ENCODE data around the gene PRMT1. TPM values are rescaled to one million over a fixed set of nuclear protein-coding genes. Genes with fewer than 3 reads are reported as not detected.

PRMT1 gene
- total RNA-seq, 2 experiments from 2014 or later = 103 to 108 TPM

DNA sequence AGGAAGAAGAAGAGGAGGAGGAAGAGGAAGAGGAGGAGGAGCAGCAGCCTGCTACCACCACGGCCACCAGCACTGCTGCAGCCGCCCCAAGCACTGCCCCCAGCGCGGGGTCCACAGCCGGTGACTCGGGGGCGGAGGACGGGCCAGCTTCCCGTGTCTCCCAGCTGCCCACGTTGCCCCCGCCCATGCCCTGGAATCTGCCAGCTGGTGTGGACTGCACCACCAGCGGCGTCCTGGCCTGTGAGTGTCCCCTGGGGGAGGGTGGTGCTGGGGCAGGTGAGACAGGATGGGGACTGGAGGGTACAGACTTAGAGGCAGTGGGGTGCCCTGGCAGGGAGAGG lies 23.6 kb upstream of the PRMT1 start:
- DNase-seq = no peak
- ChIA-PET POLR2A (interaction anchor here (0.8 to 1.0 kb wide), 2 partner anchors 11 to 17 kb away, joined by 3 read pairs; no protein-coding TSS in a partner anchor), CTCF (no interaction called here)
- Mint-ChIP-seq H3K36me3 (ENCODE audit: low read depth) (peaks cover 51% of the 10 kb centered on the region), H3K4me3 (no peak overlapping the region), H3K9me3 (no peaks in the 10 kb centered on the region), H3K27ac (no peak overlapping the region), H3K27me3 (no peaks in the 10 kb centered on the region), H3K4me1 (no peaks in the 10 kb centered on the region)

DNA sequence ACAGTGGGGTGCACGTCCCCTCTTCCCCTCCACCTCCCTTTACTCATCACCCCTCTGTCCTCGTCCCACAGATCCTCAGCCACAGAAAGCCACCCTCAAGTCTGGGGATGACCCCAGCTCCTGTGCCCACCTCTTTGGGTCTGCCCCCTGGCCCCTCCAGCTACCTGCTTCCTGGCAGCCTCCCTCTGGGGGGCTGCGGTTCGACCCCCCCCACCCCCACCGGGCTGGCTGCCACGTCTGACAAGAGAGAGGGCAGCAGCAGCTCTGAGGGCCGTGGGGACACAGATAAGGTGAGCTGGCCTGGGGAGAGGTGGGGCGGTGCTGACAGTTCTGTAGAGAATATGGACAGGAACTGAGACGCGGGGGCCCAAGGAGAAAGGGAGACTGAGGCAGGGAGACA lies 22.5 kb upstream of the PRMT1 start:
- Mint-ChIP-seq H3K36me3 (ENCODE audit: low read depth) (peaks cover 48% of the 10 kb centered on the region), H3K9me3 (no peaks in the 10 kb centered on the region), H3K4me3 (no peak overlapping the region), H3K27me3 (no peaks in the 10 kb centered on the region), H3K4me1 (no peaks in the 10 kb centered on the region), H3K27ac (no peak overlapping the region)
- no peak for DNase-seq
- ChIA-PET CTCF (interaction anchor here (1.7 kb wide), 1 partner anchor 9 kb away, joined by 5 read pairs; no protein-coding TSS in a partner anchor), POLR2A (interaction anchor here (1.0 kb wide), 2 partner anchors 9 to 11 kb away, joined by 3 read pairs; no protein-coding TSS in a partner anchor)

DNA sequence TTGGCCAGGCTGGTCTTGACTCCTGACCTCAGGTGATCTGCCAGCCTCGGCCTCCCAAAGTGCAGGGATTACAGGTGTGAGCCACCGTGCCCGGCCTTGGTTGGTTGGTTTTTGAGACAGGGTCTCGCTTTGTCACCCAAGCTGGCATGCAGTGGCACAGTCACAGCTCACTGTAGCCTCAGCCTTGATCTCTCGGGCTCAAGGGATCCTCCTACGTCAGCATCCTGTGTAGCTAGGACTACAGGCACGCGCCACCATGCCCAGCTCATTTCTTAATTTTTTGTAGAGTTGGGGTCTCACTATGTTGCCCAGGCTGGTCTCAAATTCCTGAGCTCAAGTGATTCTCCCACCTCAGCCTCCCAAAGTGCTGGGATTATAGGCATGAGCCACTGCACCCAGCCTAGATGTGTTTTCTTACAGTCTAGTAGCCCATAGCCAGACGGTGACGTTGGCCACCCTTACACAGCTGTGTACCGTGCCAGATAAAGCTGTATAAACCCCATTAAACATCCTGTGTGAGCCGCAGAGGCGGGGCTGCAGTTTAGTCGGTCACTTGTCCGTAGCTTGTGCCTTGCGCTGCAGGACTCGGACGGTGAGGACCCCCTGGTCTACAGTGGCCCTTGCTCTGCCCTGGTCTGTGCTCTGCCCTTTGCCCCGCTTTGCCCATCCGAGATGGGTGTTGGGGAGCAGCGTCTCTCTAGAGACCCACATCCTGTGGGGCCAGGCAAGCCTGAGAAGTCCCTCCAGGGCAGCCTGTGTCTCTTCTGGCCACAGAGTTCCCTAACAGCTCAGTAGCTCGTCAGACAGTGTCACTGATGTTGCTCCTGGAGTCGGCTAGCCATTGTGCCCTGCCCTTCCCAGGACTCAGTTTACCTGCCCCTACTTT lies 21.3 kb upstream of the PRMT1 start:
- Mint-ChIP-seq H3K9me3 (no peaks in the 10 kb centered on the region), H3K27me3 (no peaks in the 10 kb centered on the region), H3K36me3 (ENCODE audit: low read depth) (peaks cover 54% of the 10 kb centered on the region), H3K27ac (no peak overlapping the region), H3K4me1 (no peaks in the 10 kb centered on the region), H3K4me3 (no peak overlapping the region)
- POLR2A ChIA-PET = interaction anchor here (0.8 to 1.2 kb wide), 3 partner anchors 8 to 13 kb away, joined by 3 to 4 read pairs (median 3); no protein-coding TSS in a partner anchor
- CTCF ChIA-PET = interaction anchor here (0.6 to 1.7 kb wide), 4 partner anchors 8 to 151 kb away, joined by 3 to 5 read pairs (median 3); partner anchors contain the start of gene RCN3
- no peak for DNase-seq

DNA sequence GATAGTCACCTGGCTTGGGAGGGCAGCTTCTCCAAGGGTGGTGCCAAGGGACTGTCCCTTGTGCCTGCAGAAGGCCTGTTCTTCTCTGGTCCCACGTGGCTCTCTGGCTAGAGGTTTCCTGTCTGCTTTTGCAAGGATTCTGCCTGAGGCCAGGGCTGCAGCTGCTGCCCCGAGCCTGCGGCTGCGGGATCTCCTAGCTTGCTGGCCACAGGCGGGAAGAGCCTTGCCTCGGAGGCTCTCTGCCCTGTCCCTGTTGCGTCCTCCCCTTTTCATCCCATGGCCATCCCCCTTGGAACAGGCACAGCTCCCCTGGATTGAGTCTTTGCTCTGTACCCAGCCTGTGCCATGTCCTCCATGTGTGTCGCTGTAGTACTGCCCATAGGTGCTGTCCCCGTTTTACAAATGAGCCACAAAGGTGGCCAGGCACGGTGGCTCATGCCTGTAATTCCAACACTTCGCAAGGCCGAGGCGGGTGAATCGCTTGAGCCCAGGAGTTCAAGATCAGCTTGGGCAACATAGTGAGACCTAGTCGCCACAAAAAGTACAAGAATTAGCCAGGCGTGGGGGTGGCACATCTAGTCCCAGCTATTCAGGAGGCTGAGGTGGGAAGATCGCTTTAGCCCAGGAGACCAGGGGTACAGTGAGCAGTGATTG lies 20.5 kb upstream of the PRMT1 start:
- Mint-ChIP-seq H3K9me3 (no peaks in the 10 kb centered on the region), H3K36me3 (ENCODE audit: low read depth) (peaks cover 51% of the 10 kb centered on the region)

DNA sequence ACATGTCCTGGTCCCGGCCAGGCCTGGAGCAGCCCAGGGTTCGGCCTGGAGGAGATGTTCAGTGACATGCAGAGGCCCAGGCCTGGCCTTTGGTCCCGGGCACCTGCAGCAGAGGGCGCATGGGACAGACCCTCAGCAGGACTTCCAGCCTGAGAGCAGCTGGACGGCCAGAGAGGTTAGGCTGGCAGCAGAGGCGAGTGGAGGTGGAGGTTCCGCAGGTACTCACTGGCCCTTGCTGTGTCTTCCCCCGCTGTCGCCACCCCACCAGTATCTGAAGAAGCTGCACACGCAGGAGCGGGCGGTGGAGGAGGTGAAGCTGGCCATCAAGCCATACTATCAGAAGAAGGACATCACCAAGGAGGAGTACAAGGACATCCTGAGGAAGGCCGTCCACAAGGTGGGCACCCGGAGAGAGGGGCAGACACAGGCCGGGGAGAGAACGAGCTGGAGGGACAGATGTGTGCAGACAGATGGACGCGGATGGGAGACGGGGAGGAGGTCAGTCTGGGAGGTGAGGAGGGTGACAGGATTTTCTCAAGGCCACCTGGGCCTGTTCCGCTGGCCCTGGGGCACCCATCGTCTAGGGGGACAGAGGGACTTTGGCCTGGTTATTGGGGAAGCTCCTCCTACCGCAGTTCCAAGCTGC lies 19.5 kb upstream of the PRMT1 start:
- DNase-seq = no peak
- H3K9me3 Mint-ChIP-seq = no peaks in the 10 kb centered on the region
- CTCF ChIA-PET = interaction anchor here (0.7 kb wide), 1 partner anchor 18 kb away, joined by 3 read pairs; no protein-coding TSS in a partner anchor

More for the DNA sequence above, 20.5 kb upstream of the PRMT1 start:
- no peak for DNase-seq
- Mint-ChIP-seq H3K27me3 (no peaks in the 10 kb centered on the region), H3K27ac (no peak overlapping the region), H3K4me3 (no peak overlapping the region), H3K4me1 (no peaks in the 10 kb centered on the region)
- POLR2A ChIA-PET = interaction anchor here (0.6 to 1.2 kb wide), 3 partner anchors 9 to 15 kb away, joined by 3 to 4 read pairs (median 3); partner anchors contain the start of genes BCL2L12, IRF3 and SCAF1
- CTCF ChIA-PET = interaction anchor here (1.1 kb wide), 2 partner anchors 8 to 151 kb away, joined by 3 read pairs; no protein-coding TSS in a partner anchor

DNA sequence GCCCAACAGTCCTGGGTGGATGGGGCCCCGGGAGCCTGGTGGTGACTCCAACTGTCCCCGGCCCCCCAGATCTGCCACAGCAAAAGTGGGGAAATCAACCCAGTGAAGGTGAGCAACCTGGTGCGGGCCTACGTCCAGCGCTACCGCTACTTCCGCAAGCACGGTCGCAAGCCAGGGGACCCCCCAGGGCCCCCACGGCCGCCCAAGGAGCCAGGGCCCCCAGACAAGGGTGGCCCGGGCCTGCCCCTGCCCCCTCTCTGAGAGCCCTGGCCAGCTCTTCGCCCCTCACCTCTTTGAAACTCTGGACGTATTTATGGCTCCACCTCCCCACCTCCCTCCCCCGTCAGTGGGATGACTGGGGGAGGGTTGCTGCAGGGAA lies 18.9 kb upstream of the PRMT1 start:
- no peak overlapping the region for H3K4me3 Mint-ChIP-seq
- H3K36me3 Mint-ChIP-seq (ENCODE audit: low read depth) = peaks cover 55% of the 10 kb centered on the region
- no peak overlapping the region for H3K27ac Mint-ChIP-seq
- ChIA-PET CTCF (interaction anchor here (0.7 kb wide), 1 partner anchor 18 kb away, joined by 3 read pairs; no protein-coding TSS in a partner anchor), POLR2A (interaction anchor here (1.1 kb wide), 1 partner anchor 64 kb away, joined by 3 read pairs; no protein-coding TSS in a partner anchor)
- H3K27me3 Mint-ChIP-seq = no peaks in the 10 kb centered on the region
- H3K4me1 Mint-ChIP-seq = peaks cover 7% of the 10 kb centered on the region
- no peak for DNase-seq
- H3K9me3 Mint-ChIP-seq = no peaks in the 10 kb centered on the region

More for the DNA sequence above, 19.5 kb upstream of the PRMT1 start:
- Mint-ChIP-seq H3K4me1 (peaks cover 2% of the 10 kb centered on the region), H3K27ac (no peak overlapping the region), H3K4me3 (no peak overlapping the region), H3K36me3 (ENCODE audit: low read depth) (peaks cover 54% of the 10 kb centered on the region), H3K27me3 (no peaks in the 10 kb centered on the region)
- POLR2A ChIA-PET = interaction anchor here (0.6 to 1.2 kb wide), 3 partner anchors 8 to 63 kb away, joined by 3 read pairs; partner anchors contain the start of genes BCL2L12, IRF3 and SCAF1

DNA sequence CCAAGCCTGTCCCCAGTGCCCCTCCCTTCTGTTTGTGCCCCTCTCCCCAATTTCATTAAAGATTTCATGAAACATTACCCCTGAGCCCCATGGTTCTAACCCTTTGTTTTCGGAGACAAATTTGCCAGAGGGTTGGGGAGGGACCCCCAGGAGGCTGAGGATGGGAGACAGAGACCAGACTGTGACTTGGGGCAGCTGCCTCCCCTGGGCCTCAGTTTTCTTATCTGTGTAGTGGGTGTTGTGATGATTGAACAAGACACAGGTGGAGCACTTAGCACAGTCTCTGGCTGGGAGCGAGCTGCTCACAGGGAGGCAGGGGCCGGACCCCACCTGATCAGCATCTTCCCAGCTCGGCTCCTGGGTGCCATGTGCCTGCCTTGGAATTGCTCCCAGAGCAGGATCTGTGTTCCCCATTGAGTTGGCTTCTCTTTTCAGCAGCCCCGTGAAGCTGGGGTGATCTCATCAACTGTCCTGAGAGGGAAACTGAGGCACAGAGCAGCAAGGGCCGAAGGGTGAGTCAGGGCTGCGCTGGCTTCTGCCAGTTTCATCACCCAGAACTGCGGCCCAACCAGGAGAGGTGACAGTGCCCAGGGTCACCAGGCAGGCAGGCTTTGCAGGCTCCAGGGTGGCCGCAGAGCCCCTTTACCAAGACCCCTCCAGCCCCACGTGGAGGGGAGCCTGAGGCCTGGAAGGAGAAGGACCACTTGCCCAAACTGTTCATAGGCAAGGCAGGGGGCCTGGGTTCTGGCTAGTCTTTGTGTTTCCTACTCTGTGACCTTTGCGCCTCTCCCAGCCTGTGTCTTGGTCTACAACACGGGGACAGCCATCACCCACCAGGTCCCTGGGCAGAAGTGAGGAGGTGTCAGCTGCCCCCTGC lies 18.3 kb upstream of the PRMT1 start:
- DNase-seq = no peak
- H3K27ac Mint-ChIP-seq = no peak overlapping the region
- ChIA-PET POLR2A (interaction anchor here (1.1 kb wide), 1 partner anchor 64 kb away, joined by 3 read pairs; no protein-coding TSS in a partner anchor), CTCF (no interaction called here)
- H3K9me3 Mint-ChIP-seq = no peaks in the 10 kb centered on the region
- no peak overlapping the region for H3K4me3 Mint-ChIP-seq
- peaks cover 14% of the 10 kb centered on the region for H3K4me1 Mint-ChIP-seq
- H3K27me3 Mint-ChIP-seq = no peaks in the 10 kb centered on the region
- H3K36me3 Mint-ChIP-seq (ENCODE audit: low read depth) = peaks cover 56% of the 10 kb centered on the region

DNA sequence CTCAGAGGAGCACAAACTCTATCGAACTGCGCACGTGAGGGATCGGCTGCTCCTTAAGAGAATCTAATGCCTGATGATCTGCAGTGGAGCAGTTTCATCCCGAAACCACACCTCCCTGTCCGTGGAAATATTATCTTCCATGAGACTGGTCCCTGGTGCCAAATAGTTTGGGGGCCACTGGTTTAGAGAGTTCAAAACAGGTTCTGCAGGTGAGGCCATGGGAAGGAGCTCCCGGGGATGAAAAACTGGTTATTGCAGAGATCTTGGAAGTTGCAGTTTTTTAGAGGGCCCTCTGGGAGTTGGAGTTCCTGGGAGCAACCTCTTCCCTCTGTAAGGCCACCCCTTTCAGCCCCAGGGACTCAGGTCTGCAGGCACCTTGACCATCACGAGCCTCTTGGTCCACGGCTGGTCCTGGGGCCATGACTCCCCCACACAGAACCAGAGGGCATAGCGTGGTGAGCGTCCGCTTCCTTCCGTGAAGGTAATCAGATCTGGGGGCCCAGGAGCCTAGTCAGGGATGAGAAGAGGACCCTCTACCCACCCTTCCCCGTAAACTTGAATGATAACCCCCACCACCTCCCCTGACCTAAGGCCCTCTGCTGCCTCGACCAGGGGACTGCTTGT lies 16.6 kb upstream of the PRMT1 start:
- ChIA-PET CTCF (no interaction called here), POLR2A (interaction anchor here (1.0 to 2.5 kb wide), 4 partner anchors 12 to 18 kb away, joined by 3 to 11 read pairs (median 4); partner anchors contain the start of gene SCAF1)
- Mint-ChIP-seq H3K4me3 (no peak overlapping the region), H3K27ac (no peak overlapping the region), H3K36me3 (ENCODE audit: low read depth) (peaks cover 55% of the 10 kb centered on the region), H3K4me1 (peaks cover 19% of the 10 kb centered on the region), H3K27me3 (no peaks in the 10 kb centered on the region), H3K9me3 (no peaks in the 10 kb centered on the region)
- no peak for DNase-seq

DNA sequence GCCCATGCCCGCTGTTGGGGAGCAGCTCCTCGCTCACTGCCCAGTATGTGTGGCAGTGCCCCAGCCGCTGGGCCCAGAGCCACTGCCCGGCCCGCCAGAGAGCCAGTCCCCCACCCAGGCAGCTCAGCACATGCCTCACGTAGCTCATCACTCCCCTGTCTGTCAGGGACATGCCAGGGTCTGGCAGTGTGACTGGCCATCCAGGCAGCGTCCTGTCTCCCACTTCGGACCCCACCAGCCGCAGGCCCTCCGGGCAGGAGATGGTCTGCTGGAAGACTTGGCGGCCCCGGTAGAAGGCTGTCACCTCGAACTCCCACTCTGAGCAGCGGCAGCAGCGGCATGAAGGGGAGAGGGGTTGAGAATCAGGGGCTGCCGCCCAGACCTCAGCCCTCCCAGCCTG lies 15.1 kb upstream of the PRMT1 start:
- peaks cover 29% of the 10 kb centered on the region for H3K4me1 Mint-ChIP-seq
- H3K9me3 Mint-ChIP-seq = no peaks in the 10 kb centered on the region
- no peaks in the 10 kb centered on the region for H3K27me3 Mint-ChIP-seq
- POLR2A ChIA-PET = interaction anchor here (0.6 to 7.5 kb wide), 4 partner anchors 15 to 82 kb away, joined by 3 to 73 read pairs (median 7); partner anchors contain the start of genes NOSIP and PRMT1
- no peak overlapping the region for H3K4me3 Mint-ChIP-seq
- peaks cover 47% of the 10 kb centered on the region for H3K36me3 Mint-ChIP-seq (ENCODE audit: low read depth)
- DNase-seq = no peak
- no peak overlapping the region for H3K27ac Mint-ChIP-seq
- CTCF ChIA-PET = no interaction called here

DNA sequence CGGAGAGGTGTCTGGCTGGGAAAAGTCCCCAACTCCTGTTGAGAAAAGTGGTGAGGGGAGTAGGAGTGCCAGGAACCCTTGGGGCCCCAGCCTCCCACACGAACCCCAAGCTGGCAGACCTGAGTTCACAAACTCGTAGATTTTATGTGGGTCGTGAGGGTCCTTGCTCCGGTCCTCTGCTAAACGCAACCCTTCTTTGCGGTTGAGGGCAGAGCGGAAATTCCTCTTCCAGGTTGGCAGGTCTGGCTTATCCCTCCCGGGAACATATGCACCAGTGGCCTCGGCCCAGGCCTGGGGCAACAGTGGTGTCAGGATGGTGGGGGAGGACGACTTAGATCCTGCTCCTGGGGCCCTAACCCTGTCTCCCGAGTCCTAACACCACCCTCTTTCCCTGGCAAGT lies 13.8 kb upstream of the PRMT1 start:
- Mint-ChIP-seq H3K27ac (peak overlapping the region; percentile 93), H3K9me3 (no peaks in the 10 kb centered on the region), H3K4me1 (peaks cover 35% of the 10 kb centered on the region), H3K27me3 (no peaks in the 10 kb centered on the region), H3K36me3 (ENCODE audit: low read depth) (peaks cover 44% of the 10 kb centered on the region), H3K4me3 (peak overlapping the region; percentile 96)
- no peak for DNase-seq
- POLR2A ChIA-PET = interaction anchor here (0.6 to 7.5 kb wide), 10 partner anchors 8 to 167 kb away, joined by 3 to 91 read pairs (median 4); partner anchors contain the start of genes PRMT1, RPS11, RRAS and SCAF1
- CTCF ChIA-PET = interaction anchor here (0.9 to 2.7 kb wide), 5 partner anchors 8 to 54 kb away, joined by 3 to 26 read pairs (median 5); partner anchors contain the start of gene PRMT1
